HG03520 (cell line): ENCODE data around the gene RBCK1.
"Not testable (repeated sequence)": the region's sequence is repeated elsewhere in the genome, so short reads cannot be mapped to it uniquely, and the experiment has no call there.

Source experiments
- ATAC-seq: cut with Tn5 transposase; IDR thresholded peaks from one replicate; pipeline ENCODE4 v1.9.1; 2021; ENCODE audit warnings: mild to moderate bottlenecking, moderate library complexity; ENCODE audit not compliant: unreplicated experiment

RBCK1 gene

DNA sequence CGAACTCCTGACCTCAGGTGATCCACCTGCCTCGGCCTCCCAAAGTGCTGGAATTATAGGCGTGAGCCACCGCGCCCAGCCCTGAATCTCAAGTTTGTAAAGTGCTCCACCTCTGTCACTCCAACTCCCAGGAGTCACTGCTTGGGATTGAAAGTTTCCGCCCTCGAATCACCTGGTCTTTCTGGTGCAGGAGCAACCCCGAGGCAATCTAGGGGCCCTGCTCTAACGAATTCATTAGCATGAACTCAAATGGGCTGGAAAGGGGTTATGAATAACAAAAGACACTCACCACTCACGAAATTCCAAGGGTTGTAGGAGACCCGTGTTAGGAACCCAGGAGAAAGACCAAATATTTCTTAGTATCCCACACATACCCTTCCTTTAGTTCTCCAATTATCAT is 26.1 kb downstream of the RBCK1 start:
- no peak for ATAC-seq

- ATAC-seq, result no peak
Measured at GRCh38 chr20:434661-435419, 26.7 kb downstream of the RBCK1 start.

DNA sequence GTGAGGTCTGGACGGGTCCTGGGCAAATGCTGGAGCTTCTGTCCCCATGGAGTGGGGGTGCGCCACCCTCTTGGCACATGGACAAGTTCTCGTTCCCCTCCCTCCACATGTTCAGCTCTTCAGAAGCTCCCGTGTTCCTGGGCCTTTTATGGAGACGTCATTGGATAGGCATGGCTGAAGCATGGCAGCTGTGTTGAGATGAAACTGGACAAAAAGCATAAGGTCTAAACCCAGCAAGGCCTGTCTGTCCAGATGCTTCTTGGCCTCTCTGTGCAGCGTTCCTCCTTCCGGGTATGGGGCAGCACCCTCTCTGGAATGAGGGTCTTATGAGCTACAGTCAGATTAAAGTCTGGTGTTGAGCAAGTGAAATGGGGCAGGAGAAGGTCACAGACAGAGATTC is 27.5 kb downstream of the RBCK1 start:
- ATAC-seq, result no peak

- no peak for ATAC-seq
Measured at GRCh38 chr20:436476-436875, 28.4 kb downstream of the RBCK1 start.

- no peak for ATAC-seq
Measured at GRCh38 chr20:437787-438486, 29.8 kb downstream of the RBCK1 start.

DNA sequence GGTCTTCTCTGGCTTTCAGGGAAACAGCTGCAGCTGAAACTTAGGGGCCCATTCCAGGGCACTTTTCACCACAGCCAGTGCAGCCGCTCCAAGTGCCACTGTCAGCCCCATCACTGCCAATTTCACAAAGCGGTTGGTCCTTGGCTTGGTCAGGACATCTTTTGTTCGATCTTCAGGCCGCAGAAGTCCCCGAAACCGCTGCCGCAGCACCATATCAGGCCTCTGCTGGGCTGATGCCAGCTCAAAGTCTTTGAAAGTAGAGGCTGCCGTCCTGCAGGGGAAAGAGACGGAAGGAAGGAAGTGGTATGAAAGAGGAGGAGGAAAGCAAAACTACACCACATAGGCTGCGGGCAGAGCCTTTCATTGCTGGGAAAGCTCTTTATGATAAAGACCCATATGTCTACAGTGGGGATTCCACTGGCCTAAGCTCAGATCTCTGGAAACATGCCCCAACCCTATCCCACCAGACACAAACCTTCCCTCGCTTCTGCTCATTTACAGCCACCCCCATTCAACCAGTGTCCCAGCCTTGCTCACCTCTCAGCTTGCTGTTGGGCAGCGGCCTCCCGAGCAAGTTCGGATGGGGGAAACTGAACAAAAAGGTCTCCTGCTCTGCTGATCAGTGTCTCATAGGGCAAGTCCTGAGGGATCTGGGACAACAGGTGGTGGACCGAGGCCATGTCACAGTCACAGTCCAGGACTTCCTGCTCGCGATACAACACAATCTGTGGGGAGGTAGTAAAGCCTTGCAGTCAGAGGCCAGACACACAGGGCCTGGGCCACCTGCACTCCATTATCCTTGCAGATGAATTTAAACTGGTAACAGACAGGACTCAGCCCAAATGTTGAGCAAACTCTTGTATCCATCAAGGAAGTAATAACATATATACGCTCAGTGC is 30.7 kb downstream of the RBCK1 start:
- ATAC-seq, result no peak

DNA sequence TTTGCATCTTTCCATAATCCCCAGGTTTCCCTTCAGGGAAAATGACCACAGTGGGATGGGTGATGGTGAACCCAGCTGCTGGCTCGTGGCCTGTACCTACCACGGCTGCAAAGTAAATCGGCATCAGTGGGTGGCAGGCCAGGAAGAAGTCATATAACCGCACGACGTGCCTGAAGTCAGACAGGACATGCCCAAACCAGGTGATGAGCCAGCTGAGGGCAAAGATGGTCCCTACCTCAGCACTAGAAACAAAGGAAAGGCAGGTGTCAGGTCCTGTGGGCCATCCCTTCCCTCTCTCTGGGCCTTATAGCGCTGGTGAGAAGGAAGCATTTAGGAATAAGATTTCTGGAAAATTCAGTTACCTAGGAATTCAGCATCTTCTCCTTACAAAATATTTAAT is 32.0 kb downstream of the RBCK1 start:
- no peak for ATAC-seq

DNA sequence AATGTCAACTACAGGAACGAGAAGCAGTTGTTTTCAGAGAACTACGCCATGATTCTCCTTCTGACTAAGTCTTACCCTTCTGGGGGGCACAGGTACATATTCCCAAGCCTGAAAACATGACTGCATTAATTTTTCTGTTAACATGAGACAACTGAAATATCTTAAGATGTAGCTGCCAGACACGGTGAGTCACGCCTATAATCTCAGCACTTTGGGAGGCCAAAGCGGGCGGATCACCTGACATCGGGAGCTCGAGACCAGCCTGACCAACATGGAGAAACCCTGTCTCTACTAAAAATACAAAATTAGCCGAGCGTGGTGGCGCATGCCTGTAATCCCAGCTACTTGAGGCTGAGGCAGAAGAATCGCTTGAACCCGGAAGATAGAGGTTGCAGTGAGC is 32.5 kb downstream of the RBCK1 start:
- no peak for ATAC-seq

GRCh38 chr20:443223-443775 is 35.2 kb downstream of the RBCK1 start:
- no peak for ATAC-seq

DNA sequence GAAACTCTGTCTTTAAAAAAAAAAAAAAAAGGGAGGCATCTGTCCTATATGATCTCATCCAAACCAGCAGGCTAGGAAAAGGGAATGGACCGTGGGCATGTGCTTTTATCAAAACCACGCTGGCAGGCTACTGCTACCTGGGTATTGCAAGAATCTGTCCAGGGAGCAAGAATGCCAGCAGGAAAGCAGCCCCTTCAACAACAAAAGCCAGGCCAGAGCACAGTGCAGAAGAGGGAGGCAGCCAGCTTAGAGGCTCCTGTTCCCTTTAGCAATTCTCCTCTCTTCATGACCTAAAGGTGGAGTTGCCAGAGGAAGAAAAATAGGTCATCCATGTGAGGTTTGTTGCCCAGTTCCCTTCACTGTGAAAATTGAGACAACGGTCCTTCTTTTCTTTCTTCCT is 36.0 kb downstream of the RBCK1 start:
- ATAC-seq, result no peak

GRCh38 chr20:444862-445426 is 36.8 kb downstream of the RBCK1 start:
- no peak for ATAC-seq

DNA sequence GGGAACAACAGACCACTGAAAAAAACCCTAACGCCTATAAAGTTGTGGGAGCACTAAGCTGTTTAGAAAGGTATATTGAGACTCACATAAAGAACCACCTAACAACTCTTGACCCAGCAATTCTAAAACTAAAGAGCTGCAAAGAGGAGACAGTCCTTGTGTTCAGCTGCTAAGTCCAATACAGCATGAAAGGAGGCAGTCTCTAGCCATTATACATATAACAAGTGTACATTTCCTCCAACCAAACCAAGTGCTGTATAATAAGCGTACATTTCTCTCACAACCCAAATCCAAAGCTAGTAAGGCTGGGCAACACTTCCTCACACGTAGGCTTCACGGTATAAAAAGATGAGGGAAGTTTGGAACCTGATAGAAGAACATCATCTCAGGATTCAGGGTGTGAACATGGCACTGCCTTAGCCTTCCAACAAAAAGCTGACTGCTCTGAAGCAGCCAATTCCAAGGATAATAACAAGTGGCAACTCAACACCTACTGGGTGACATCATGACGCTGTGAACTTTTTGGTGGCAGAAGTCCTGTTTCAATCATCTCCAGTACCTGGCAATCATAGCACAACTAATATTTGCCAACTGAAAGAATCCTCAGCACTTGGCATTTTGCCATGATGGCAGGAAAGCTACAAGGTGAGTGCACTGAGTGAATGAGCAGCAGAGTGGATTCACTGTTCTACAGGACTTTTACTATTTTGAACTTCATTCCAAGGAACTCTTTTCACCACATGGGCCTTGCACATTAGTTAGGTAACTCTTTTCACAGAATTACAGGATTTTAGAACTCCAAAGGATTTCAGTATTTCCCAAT is 37.6 kb downstream of the RBCK1 start:
- ATAC-seq, result no peak

DNA sequence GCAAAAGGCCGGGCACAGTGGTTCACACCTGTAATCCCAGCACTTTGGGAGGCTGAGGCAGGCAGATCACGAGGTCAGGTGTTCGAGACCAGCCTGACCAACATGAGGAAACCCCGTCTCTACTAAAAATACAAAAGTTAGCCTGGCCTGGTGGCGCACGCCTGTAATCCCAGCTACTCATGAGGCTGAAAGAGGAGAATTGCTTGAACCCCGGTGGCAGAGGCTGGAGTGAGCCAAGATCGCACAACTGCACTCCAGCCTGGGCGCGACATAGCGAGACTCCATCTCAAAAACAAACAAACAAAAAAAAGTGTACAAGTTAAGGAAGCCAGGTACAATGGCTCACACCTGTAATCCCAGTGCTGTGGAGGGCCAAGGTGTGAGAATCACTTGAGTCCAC is 43.9 kb downstream of the RBCK1 start:
- not testable (repeated sequence) for ATAC-seq

GRCh38 chr20:454951-455350 is 46.9 kb downstream of the RBCK1 start:
- no peak for ATAC-seq

DNA sequence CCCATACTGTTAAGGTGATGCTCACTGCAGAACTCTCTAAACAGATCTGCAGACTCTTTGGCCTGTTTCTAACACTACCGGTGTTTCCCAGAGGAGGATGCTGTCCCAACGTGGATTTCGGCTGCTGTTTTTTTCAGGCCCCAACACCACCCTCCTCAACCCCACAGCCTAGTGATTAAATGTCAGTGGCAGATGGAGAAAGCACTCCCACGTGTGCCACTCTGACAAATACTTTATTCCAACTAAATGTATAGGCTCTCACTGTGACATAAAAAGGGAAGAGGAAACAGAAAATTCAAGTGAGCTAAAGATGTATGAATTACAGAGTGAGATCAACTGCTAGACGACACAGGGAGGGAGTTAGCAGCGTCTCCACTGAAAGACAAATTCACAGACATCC is 50.7 kb downstream of the RBCK1 start:
- no peak for ATAC-seq

DNA sequence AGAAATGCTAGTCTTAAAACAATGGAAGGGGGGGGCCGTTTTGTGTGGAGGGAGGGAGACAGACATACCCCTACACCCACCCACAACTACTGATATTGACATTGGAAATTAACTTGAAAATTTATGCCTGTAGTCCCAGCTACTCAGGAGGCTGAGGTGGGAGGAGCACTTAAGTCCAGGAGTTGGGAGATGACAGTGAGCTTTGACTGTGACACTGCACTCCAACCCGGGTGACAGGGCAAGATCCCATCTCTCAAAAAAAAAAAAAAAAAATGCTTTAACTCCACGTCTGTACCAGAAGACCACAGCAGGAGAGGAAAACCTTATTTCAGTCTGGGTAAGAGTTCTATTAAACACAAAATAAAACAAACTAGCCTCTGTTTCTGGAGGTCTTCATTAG is 52.1 kb downstream of the RBCK1 start:
- no peak for ATAC-seq

GRCh38 chr20:460707-461106 is 52.6 kb downstream of the RBCK1 start:
- ATAC-seq, result no peak

DNA sequence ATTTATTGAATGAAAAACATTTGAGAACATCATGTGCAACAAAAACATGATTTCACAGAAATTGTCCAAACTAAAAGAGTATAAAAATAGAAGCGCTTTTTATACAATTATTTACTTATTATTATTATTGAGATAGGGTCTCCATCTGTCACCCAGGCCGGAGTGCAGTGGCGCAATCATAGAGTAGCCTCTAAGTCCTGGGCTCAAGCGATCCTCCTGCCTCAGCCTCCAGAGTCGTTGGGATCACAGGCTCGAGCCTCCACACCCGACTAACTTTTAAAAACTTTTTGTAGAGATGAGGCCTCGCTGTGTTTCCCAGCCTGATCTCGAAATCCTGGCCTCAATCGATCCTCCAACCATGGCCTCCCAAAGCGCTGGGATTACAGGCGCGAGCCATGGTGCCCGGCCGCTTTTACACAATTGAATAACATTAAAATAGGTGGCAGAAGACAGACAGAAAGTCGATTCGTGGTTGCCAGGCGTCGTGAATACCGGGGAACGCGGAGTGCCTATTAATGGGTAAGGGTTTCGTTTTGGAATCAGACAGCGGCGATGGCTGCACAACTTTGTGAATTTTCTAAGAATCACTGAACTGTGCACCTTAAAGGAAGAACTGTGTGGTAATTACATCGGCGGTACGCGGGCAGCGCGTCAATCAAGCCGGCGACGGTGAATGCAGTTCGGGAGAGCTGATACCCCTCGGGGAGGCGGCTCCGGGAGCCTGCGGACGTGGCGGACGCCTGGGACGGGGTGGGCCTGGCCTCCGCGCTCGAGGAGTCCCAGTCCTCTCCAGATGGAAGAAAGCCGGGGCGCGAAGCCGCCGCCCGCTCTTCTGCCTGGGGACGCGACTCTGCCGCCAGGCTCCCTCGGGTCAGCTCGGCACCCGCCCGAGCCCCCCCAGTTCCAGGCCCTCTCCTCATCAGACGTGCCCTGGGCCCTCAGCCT is 53.4 kb downstream of the RBCK1 start:
- peak; percentile 31 for ATAC-seq
